GM20000 (cell line): ENCODE measurements around the gene ERBB4.

ENCODE experiments used
- DNase-seq: peaks from one replicate; pipeline ENCODE4 v3.0.0; 2012; ENCODE audit warnings: low spot score
- TF ChIP-seq, protein P1 (sequence below): IDR thresholded peaks from 2 replicates; pipeline ENCODE4 v1.5.1; 2012; ENCODE audit warnings: mild to moderate bottlenecking, control low read depth; ENCODE audit errors: extremely low read depth, missing control alignments

The ERBB4 gene

DNA sequence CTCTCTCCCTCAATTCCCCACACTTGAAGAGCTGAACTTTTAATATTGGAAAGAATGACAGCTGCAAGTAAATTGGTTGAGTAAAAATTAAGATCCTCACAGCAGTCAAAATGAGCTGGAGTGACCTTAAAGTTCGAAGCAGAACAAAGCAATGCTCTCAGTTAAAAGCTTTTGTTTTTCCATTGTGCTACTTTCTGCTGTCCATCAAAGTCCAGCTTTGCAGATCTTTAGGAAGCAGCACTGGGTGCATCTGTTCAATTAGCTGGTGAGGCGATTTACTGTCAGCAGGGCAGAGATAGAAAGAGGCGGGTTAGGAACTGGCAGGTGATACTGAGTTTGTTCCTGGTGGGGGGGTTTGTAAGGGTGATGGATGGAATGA lies 1147.4 kb downstream of the ERBB4 start:
- no peak for DNase-seq

DNA sequence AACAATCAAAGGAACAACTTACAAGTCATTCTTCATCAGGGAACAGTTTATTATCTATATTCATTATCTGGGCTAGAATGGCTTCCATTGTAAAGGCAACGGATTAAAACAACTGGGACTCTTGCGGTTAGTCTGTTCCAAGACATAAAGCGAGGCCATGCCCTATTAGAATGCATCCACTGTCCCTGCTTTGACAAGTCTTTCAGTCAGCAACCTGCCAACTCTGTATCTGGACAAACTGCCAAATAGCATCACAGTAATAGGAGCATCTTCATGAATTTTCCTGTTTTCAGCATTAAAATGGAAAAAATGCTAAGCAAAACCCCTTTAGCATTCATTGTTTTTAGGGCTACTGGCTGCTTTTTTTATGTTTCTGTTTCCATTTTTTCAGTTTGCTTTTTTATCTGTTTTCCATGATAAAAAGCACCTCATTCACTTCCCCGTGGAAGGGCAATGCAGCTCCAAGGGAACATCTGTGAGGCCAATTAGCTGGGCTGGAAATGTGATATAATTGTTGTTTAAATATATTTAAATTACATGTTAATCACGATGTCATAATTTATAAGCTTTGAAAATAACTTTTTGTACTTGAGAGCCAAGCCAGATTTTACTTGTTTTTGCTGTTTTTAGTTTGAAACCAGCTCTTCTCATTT lies 1147.9 kb downstream of the ERBB4 start:
- no peak for DNase-seq
- TF ChIP-seq, protein P1, sequence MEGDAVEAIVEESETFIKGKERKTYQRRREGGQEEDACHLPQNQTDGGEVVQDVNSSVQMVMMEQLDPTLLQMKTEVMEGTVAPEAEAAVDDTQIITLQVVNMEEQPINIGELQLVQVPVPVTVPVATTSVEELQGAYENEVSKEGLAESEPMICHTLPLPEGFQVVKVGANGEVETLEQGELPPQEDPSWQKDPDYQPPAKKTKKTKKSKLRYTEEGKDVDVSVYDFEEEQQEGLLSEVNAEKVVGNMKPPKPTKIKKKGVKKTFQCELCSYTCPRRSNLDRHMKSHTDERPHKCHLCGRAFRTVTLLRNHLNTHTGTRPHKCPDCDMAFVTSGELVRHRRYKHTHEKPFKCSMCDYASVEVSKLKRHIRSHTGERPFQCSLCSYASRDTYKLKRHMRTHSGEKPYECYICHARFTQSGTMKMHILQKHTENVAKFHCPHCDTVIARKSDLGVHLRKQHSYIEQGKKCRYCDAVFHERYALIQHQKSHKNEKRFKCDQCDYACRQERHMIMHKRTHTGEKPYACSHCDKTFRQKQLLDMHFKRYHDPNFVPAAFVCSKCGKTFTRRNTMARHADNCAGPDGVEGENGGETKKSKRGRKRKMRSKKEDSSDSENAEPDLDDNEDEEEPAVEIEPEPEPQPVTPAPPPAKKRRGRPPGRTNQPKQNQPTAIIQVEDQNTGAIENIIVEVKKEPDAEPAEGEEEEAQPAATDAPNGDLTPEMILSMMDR, result no peak

More for the DNA sequence above, 1147.4 kb downstream of the ERBB4 start:
- TF ChIP-seq, protein P1, result no peak

DNA sequence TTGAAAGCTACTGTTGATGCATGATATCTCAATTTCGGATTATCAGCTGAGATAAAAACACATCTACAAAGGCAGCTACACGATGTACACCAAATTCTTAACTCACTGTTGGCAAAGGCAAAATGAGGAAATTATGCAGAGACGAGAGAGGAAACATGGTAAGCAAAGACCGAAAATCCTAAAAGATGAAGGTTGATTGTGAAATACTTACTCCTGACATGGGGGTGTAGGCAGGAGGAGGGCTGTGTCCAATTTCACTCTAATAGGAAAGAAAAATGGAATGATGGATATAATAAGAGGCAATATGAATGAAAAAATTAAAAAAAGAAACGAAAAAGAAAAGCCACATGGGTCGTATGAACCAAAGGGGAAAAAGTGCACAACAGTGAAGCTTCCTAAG lies 1150.9 kb downstream of the ERBB4 start:
- no peak for DNase-seq
- TF ChIP-seq, protein P1, result no peak

DNA sequence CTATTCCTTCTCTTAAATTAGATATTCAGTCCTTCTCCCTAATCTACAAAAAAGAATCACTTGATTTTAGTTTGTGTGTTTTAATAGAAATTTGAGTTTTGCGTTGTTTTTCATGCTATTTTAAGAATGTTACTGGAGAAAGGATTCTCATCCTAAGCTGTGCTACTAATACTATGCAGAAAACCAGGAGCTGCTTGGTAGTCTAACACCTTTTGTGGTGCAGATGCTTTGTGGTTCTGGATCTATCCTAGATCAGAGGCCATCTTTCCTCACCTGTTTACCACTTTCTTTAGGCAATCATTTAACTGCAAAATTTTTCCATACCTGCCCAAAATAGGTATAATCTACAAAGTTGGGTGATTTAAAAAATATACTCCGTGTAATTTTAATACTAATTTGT lies 1158.6 kb downstream of the ERBB4 start:
- TF ChIP-seq, protein P1, result no peak
- DNase-seq, result no peak

DNA sequence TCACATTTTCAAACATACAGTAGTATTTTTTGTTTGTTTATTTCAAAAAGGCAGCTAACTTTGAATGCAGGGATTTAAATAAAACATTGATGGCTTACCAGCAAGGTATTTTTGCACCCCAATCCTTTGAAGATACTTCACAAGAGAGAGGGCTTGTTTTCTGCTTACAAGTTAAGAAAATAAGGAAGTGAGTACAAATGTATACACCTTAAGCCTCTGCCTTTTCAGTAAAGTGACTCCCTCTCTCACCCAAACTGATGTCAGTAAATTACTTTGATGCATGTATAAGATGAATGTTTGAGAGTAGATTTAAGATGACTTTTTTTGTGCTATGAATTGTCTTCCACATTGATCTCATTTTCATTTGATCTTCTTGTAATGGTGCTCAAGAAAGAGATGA lies 1162.2 kb downstream of the ERBB4 start:
- no peak for DNase-seq
- TF ChIP-seq, protein P1, result no peak

DNA sequence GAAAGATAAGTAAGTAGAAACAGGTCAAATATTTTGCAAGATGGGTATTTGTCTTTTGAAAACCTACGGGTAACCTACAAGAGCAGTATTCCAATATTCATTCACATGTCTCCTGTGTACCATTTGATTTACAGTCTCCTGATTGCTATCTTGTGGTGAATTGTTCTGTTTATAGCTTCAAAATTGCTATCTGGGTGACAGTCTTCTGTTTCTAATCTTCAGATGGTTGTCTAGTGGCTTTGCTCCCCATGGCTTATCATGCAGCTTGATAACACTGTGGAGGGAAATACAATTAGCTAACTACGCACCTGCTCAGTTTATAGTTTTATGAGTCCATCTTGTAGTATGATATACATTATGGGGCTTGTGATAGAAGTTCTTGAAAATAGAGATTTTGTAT lies 1165.4 kb downstream of the ERBB4 start:
- no peak for DNase-seq
- TF ChIP-seq, protein P1, result no peak

DNA sequence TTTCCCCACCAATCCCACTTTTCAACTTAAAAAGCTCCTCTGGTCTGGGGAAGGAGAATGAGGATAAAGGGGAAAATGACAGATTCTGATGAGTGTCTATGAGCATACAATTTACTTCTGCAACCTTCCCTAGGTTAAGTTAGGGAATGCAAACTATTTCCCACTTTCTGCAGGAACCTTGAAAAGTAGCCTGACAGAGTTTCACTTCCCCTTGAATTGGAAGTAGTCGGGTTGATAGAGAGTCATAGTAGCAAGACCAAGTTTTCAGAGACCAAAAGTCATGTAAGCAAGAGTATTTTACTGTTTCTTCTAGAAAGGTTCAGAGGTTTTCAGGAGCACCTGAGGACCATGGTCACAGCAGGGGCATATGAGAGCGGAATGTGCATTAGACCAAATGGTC lies 1167.1 kb downstream of the ERBB4 start:
- TF ChIP-seq, protein P1, result no peak
- no peak for DNase-seq
